ENCODE results near the gene UNC13C.

UNC13C gene

DNA sequence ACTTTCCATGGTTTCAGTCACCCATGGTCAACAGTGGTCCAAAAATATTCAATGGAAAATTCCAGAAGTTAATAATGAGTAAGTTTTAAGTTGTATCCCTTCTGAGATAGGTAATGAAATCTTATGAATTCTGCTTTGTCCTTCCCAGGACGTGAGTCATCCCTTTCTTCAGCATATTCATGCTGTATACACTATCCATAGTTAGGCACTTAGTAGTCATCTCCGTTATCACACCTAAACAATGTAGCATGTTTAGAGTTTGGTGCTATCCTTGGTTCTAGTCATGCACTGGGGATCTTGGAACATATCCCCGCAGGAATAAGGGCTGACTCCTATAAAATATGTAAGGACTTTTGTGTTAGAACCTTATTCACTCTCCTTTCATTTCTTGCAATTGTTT, 153.2 kb downstream of the UNC13C start:
- no peak for DNase-seq

- no peak for DNase-seq
Measured at GRCh38 chr15:54149115-54149531, 170.9 kb downstream of the UNC13C start.

DNA sequence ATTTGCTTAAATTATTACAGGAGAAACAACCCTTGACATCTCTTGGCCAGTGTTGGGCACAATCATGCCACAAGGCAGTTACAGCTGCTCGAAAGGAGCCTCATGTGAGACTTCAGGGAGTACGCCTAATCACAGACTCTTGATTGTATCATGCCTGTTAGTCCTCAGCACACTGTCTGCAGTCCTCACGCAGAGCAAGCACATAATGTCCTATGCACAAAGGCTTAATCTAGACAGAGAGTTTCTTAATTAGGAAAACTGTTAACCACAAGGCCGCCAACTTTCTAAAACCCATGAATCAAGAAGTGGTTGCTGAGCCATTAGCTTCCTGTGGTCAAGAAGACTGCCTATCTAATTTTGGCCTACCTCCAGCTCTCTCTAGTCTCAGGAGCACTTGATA, 172.0 kb downstream of the UNC13C start:
- DNase-seq, result peak; percentile 68

GRCh38 chr15:54159012-54159411, 180.8 kb downstream of the UNC13C start:
- no peak for DNase-seq

DNA sequence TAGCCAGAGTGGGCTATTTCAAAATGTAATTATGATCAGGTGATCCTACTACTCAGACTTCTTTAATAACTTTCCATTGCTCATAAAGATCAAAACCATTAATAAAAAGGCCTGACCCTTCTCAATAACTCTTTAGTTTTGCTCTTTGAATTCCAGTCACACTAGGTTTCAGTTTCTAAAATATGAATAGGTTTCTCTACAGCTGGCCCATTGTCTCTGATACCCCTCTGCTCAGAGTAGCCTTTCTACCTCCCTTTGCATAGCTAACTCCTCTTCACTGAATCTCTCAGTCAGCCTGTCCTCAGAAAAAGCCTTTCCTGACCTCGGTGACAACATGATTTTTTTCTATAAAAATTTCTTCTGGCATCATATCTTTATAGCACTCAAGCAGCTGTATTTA, 209.1 kb downstream of the UNC13C start:
- DNase-seq, result no peak

GRCh38 chr15:54197995-54198394, 219.8 kb downstream of the UNC13C start:
- DNase-seq, result no peak

- DNase-seq, result no peak
Measured at GRCh38 chr15:54206586-54207321, 228.5 kb downstream of the UNC13C start.

- DNase-seq, result no peak
Measured at GRCh38 chr15:54208786-54209185, 230.5 kb downstream of the UNC13C start.

DNA sequence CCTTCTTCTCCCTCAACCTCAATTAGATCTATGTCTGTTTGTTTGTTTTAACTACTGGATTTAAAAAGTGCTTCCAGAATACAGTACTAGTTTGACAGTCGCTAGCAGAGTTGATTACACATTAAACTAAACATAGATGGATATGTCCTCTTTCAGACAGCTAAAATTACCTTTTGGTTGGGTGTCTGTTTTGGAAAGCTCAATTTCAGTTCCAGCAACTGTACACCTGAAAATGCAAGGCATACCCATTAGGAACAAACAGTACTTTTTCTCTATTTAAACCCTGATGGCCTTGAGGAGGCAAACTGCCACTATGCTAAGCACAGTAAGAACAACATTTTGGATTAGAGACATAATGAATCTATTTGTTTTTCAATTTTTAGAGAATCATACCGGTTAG, 234.4 kb downstream of the UNC13C start:
- no peak for DNase-seq

DNA sequence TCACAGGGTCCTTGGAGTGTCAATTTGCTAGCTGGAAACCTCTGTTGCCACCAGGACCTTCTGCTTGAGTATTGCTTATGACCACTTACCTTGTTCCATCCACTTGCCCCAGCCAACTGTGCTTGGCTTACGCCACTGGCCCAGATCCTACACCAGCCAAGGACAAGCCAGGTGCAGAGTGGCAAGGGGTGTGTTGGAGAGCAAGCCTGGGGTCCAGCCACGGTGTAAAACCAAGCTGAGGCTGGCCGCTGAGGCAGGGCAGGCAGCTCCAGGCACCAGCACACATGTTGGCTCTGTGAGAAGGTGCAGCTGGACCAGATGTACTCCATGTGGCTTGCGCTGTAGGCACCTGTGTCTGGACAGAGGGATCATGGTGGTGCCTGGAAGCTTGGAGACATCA, 248.2 kb downstream of the UNC13C start:
- DNase-seq, result no peak

DNA sequence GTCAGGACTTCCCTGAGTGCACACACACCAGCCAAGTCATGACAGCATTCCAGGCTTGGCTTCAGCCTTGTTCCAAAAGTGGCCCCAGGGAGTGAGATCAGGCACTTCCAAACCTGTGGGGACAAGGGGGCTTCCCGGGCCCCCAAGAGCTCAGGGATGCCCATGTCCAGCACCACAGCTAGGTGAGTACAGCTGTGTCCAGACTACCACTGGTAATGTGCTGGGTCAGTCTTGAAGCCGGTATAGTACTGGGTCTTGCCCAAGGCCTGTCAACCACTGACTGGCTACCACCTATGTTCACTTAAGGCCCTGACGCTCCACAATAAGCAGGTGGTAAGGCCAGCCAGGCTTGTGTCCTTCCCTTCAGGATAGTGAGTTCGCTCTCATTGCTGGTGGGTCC, 249.3 kb downstream of the UNC13C start:
- DNase-seq, result no peak

DNA sequence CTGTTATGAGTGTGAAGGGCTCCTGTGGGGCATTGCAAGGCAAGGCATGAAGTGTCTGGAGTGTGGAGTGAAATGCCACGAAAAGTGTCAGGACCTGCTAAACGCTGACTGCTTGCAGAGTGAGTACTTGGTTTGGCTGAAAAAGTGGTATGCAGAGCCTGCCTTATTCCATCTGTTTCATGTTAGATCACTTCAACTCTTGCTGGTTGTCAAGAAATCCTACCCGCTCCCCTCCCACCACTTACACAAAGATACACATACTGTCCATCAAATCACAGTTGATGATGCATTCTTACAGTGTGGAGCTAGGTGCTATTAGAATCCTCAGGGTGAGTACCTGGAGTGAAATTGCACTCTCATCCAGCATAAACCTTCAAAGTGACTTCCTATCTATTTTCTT, 272.1 kb downstream of the UNC13C start:
- DNase-seq, result no peak

DNA sequence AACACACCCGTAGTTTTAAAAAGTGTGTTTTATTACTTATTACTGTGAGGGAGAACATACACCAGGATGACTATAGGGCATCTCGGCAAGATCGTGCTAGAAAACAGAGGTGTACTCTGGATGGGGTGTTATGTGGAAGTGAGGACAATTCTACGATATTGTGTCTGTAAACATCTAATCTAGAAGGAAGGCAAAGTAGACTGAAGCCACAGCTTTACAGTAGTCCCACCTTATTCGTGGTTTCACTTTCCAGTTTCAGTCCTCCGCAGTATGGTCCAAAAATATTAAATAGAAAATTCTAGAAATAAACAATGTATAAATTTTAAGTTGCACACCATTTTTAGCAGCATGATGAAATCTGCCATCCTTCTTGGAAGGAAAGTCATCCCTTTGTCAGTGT, 277.9 kb downstream of the UNC13C start:
- DNase-seq, result no peak

GRCh38 chr15:54273928-54274327, 295.7 kb downstream of the UNC13C start:
- DNase-seq, result peak; percentile 4

GRCh38 chr15:54277834-54278233, 299.6 kb downstream of the UNC13C start:
- no peak for DNase-seq

GRCh38 chr15:54280726-54281125, 302.5 kb downstream of the UNC13C start:
- DNase-seq, result no peak

DNA sequence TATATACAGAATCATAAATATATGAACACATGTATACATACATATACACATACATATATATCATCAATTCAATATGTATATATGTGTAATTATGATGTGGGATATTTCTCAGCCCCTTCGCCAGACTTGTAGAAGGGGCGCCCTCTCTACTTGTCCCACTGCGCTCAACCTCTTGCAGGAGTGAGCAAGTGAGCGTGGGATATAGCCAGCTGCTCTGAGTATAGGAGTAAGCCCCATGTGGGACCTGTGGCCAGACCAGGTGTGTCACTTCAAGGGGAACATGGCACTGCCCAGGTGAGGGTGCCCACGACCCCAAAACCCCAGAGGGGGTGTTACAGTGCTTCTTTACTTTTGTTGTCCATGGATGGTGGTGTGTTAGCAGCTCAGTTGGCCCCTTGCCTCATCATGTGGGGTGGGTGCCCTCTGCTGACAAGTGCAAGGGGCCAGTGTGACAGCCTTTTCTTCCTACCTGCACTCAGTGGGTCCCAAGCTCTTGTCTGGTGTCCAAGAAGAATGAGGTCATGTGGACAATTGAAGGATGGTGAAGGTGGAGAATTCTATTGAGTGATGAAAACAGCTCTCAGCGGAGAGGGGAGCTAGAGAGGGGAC, 304.1 kb downstream of the UNC13C start:
- no peak for DNase-seq

DNA sequence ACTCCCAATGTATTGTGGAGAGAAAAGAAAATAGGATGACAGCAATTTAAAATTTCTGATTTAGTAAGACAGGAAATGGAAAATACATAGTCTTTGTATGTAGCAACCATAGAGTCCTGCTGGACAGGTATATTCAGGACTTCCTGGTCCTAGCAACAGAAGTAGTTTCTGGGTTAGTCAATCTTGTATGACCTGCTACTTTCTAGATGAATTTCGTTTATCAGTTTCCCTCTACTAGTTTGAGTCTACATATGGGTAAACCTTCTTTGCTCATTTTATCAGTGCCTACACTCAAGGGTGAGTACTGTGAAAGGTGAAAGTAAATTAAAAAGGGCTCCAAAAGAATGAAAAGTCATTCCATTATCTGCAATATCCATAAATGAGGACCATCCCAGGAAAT, 309.8 kb downstream of the UNC13C start:
- DNase-seq, result no peak

DNA sequence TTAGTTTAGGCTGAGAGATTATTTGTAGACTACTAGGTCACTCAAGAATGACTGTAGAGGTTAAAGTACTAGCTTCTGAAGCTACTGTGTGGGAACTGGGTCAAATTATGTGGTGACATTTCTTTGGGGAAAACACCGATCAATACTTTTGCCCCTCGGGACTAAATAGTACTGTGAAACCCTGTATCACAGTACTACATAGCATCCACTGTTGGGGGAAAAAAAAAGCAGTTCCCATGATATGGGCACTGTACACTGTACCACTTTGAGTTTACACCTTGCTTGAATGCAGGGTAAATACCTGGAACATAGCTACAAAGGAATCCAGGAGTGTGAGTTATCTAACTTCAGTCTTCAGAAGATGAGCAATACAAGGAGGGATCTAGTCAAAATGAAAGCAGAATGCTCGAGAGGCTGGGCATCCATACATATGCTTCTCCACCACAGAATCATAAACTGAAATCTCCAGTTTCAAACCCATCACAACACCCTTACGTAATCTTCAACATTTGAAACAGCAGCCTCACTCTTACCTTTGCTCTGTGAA, 311.4 kb downstream of the UNC13C start:
- no peak for DNase-seq

- no peak for DNase-seq
Measured at GRCh38 chr15:54298396-54298795, 320.2 kb downstream of the UNC13C start.

DNA sequence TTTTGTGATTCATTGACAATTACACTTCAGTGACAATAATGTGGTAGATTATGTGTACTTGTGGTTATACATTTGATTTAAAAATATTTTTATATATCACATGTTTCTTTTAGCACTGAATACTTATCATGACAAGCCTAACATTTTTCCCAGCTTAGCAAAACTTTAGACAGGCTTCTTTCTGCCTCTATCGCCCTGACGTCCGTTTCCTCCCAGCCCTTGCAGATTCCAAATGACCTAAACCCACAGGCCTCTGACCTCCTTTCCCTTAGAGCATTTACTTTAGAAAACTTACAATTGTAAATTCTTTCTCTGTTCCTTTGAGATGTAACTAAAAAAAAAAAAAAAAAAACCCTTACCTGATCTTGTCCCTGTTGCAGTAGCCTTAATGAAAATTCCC, 326.1 kb downstream of the UNC13C start:
- no peak for DNase-seq

- no peak for DNase-seq
Measured at GRCh38 chr15:54305138-54305537, 326.9 kb downstream of the UNC13C start.

DNA sequence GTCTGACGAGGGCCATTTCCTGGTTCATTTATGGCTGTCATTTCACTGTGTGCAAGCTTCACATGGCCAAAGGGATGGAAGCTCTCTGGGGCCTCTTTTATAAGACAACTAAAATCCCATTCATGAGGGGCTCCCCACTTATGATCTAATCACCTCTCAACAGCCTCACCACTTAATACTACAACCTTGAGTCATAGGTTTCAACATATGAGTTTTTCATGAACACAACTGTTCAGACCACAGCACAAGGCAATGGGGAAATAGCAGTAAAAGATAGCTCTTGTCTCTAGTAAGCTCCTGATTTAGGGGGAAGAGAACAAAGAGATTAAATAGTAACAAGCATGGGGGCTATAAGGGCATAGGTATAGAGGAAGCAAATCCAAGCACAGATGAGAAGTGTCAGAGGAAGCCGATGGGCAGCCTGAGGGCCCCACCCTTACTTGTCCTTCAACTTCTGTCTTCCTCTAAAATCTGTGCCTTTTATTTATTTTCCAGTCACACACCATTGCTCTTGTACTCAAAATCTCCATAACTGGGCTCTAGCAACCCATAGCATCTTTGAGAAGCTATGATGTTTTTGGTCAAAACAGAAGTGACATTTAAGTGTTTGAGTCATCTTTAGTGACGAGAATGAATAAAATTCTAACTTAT, 329.1 kb downstream of the UNC13C start:
- DNase-seq, result no peak

GRCh38 chr15:54307926-54308325, 329.7 kb downstream of the UNC13C start:
- DNase-seq, result no peak

All from hematopoietic multipotent progenitor cell treated with erythropoietin and hydrocortisone succinate and interleukin-3 and kit ligand, for 8 days (in vitro differentiated cells).